Parathyroid adenoma (tissue), 2 donors: Measurements from ENCODE around the gene TAS2R39.

Experiments used
- H2AFZ ChIP-seq: fragments of 300-600 bp; sonication (generic); one replicate; pipeline ENCODE4 v1.7.0; 2017; ENCODE audit warnings: antibody characterized with exemption, mild to moderate bottlenecking
- H3K27ac ChIP-seq: fragments of 300-600 bp; sonication (generic); one replicate; pipeline ENCODE4 v1.7.0; 2017
- H3K27me3 ChIP-seq: fragments of 300-600 bp; sonication (generic); one replicate; pipeline ENCODE4 v1.7.0; 2017; ENCODE audit warnings: low read length; ENCODE audit not compliant: control insufficient read depth, insufficient read depth
- H3K36me3 ChIP-seq: fragments of 300-600 bp; sonication (generic); one replicate; pipeline ENCODE4 v1.7.0; 2017; ENCODE audit warnings: low read length; ENCODE audit not compliant: control insufficient read depth, insufficient read depth
- H3K4me1 ChIP-seq: fragments of 300-600 bp; sonication (generic); one replicate; pipeline ENCODE4 v1.7.0; 2017; ENCODE audit warnings: control low read depth
- H3K4me2 ChIP-seq: fragments of 300-600 bp; sonication (generic); one replicate; pipeline ENCODE4 v1.7.0; 2017; ENCODE audit warnings: low read length
- H3K4me3 ChIP-seq: fragments of 300-600 bp; sonication (generic); one replicate; pipeline ENCODE4 v1.7.0; 2017; ENCODE audit warnings: low read depth, low read length
- H3K79me2 ChIP-seq: fragments of 300-600 bp; sonication (generic); one replicate; pipeline ENCODE4 v1.7.0; 2017; ENCODE audit warnings: control low read depth
- H3K9ac ChIP-seq: fragments of 300-600 bp; sonication (generic); one replicate; pipeline ENCODE4 v1.7.0; 2017; ENCODE audit warnings: mild to moderate bottlenecking
- H3K9me3 ChIP-seq: fragments of 300-600 bp; sonication (generic); one replicate; pipeline ENCODE4 v1.7.0; 2017; ENCODE audit warnings: low read length; ENCODE audit not compliant: control insufficient read depth
- CTCF ChIP-seq: fragments of 300-600 bp; sonication (generic); IDR thresholded peaks from one replicate; pipeline ENCODE4 v1.7.0; 2017; ENCODE audit warnings: antibody characterized with exemption, mild to moderate bottlenecking
- donor health status: primary hyperparathyroidism.

Gene TAS2R39

GRCh38 chr7:143221737-143222136 is 38.5 kb downstream of the TAS2R39 start, which contains the start of gene TAS2R40:
Gene TAS2R40, plus strand, starts transcription at chr7:143222037. Its CDS starts 42 bp downstream, at chr7:143222079.
- no peaks in the 10 kb centered on the region for H3K4me1 ChIP-seq
- no peak within 1 kb of the TSS for H3K4me3 ChIP-seq
- H3K79me2 ChIP-seq = no peaks in the 10 kb centered on the region
- no peak within 1 kb of the TSS for H2AFZ ChIP-seq
- no peaks in the 10 kb centered on the region for H3K36me3 ChIP-seq
- no peak within 1 kb of the TSS for H3K9ac ChIP-seq
- no peaks in the 10 kb centered on the region for H3K27me3 ChIP-seq
- no peak within 1 kb of the TSS for H3K4me2 ChIP-seq
- H3K27ac ChIP-seq = no peak within 1 kb of the TSS
- no peaks in the 10 kb centered on the region for H3K9me3 ChIP-seq
- TF ChIP-seq CTCF = no peak

DNA sequence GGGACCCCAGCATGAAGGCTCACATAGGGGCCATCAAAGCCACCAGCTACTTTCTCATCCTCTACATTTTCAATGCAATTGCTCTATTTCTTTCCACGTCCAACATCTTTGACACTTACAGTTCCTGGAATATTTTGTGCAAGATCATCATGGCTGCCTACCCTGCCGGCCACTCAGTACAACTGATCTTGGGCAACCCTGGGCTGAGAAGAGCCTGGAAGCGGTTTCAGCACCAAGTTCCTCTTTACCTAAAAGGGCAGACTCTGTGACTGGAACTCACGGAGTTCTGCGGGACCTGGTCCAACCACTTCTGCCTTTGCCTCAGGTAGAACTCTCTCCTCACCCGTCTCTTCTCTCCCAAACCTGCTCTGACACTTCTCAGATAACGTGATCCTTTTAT is 39.6 kb downstream of the TAS2R39 start:
- H3K27ac ChIP-seq = no peak overlapping the region
- H2AFZ ChIP-seq = no peak overlapping the region
- H3K9ac ChIP-seq = no peak overlapping the region
- H3K27me3 ChIP-seq = no peaks in the 10 kb centered on the region
- H3K36me3 ChIP-seq = no peaks in the 10 kb centered on the region
- no peak overlapping the region for H3K4me2 ChIP-seq
- no peaks in the 10 kb centered on the region for H3K4me1 ChIP-seq
- TF ChIP-seq CTCF = no peak
- no peak overlapping the region for H3K4me3 ChIP-seq
- H3K79me2 ChIP-seq = no peaks in the 10 kb centered on the region
- H3K9me3 ChIP-seq = no peaks in the 10 kb centered on the region

- Histone ChIP-seq H3K36me3 (no peaks in the 10 kb centered on the region), H3K9me3 (no peaks in the 10 kb centered on the region), H3K4me3 (no peak overlapping the region), H3K9ac (no peak overlapping the region), H3K79me2 (no peaks in the 10 kb centered on the region), H3K4me1 (no peaks in the 10 kb centered on the region), H3K27me3 (no peaks in the 10 kb centered on the region), H3K27ac (no peak overlapping the region), H2AFZ (no peak overlapping the region), H3K4me2 (no peak overlapping the region)
- no peak for TF ChIP-seq CTCF
These were observed 40.6 kb downstream of the TAS2R39 start for GRCh38 chr7:143223784-143224183.

- TF ChIP-seq CTCF = no peak
- no peak overlapping the region for H3K27ac ChIP-seq
- H3K36me3 ChIP-seq = no peaks in the 10 kb centered on the region
These were observed 41.8 kb downstream of the TAS2R39 start for GRCh38 chr7:143225047-143225446.

DNA sequence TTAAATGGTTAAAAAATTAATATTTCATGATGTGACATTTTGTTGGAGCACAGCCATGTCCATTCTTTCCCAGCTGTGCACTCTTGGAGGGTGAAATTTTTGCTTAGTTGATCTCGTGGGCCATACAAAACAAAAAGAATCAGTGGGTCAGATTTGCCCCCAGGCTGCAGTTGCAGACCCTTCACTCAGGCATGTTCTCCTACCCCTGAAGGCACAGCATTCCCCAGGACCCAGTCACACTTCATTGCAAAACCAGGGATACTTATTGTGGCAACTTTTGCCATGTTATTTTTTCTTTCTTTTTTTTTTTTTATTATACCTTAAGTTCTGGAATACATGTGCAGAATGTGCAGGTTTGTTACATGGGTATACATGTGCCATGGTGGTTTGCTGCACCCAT is 44.6 kb downstream of the TAS2R39 start:
- Histone ChIP-seq H3K9ac (no peak overlapping the region), H3K79me2 (no peaks in the 10 kb centered on the region), H2AFZ (no peak overlapping the region), H3K9me3 (no peaks in the 10 kb centered on the region), H3K4me2 (no peak overlapping the region), H3K36me3 (no peaks in the 10 kb centered on the region), H3K27me3 (no peaks in the 10 kb centered on the region), H3K27ac (no peak overlapping the region), H3K4me1 (no peaks in the 10 kb centered on the region), H3K4me3 (no peak overlapping the region)
- no peak for TF ChIP-seq CTCF

More at GRCh38 chr7:143225047-143225446, 41.8 kb downstream of the TAS2R39 start:
- Histone ChIP-seq H3K9ac (no peak overlapping the region), H3K79me2 (no peaks in the 10 kb centered on the region), H3K4me3 (no peak overlapping the region), H3K4me1 (no peaks in the 10 kb centered on the region), H3K27me3 (no peaks in the 10 kb centered on the region), H3K9me3 (no peaks in the 10 kb centered on the region), H2AFZ (no peak overlapping the region), H3K4me2 (no peak overlapping the region)
